WTC11 (cell line): ENCODE data around the gene H6PD. TPM values are rescaled to one million over a fixed set of nuclear protein-coding genes. Genes with fewer than 3 reads are reported as not detected.

Experiments used
- ATAC-seq: fragments of 200-7000 bp; cut with Tn5 transposase; 2 replicates; pipeline ENCODE4 v1.10.0; 2021; ENCODE audit warnings: mild to moderate bottlenecking, moderate library complexity
- CTCF ChIA-PET: fragments of 300-600 bp; sonication (Branson Sonifier 250); formaldehyde crosslinking; loops from one replicate; lab custom pipeline; 2021; ENCODE audit warnings: antibody characterized with exemption; lab: Charles Lee
- POLR2A ChIA-PET: fragments of 350-600 bp; sonication (Branson Sonifier 250); formaldehyde crosslinking; loops from one replicate; lab custom pipeline; 2021; ENCODE audit warnings: antibody characterized with exemption; lab: Charles Lee
- DNase-seq: peaks from one replicate; pipeline ENCODE4 v3.0.0; 2021; ENCODE audit warnings: low spot score
- H3K27ac Mint-ChIP-seq: 2 replicates; pipeline ENCODE4 v1.8.0; 2021; ENCODE audit warnings: mixed read lengths
- H3K27me3 Mint-ChIP-seq: 2 replicates; pipeline ENCODE4 v1.8.0; 2021; ENCODE audit warnings: low read depth, mild to moderate bottlenecking, moderate library complexity, mixed read lengths
- H3K36me3 Mint-ChIP-seq: 2 replicates; pipeline ENCODE4 v1.8.0; 2021; ENCODE audit warnings: mixed read lengths
- H3K4me1 Mint-ChIP-seq: 2 replicates; pipeline ENCODE4 v1.8.0; 2022; ENCODE audit warnings: mixed read lengths
- H3K4me3 Mint-ChIP-seq: 2 replicates; pipeline ENCODE4 v1.8.0; 2021; ENCODE audit warnings: mild to moderate bottlenecking, moderate library complexity, mixed read lengths
- H3K9me3 Mint-ChIP-seq: 2 replicates; pipeline ENCODE4 v1.8.0; 2021; ENCODE audit warnings: mixed read lengths
- ARID4B ChIP-seq: sonication (generic); formaldehyde crosslinking; IDR thresholded peaks from 2 replicates; pipeline ENCODE4 v1.8.0; 2023; ENCODE audit warnings: missing genetic modification reagents, mild to moderate bottlenecking, borderline replicate concordance
- ATF6 ChIP-seq: sonication (generic); formaldehyde crosslinking; IDR thresholded peaks from 2 replicates; pipeline ENCODE4 v1.8.1; 2023; ENCODE audit warnings: mild to moderate bottlenecking, missing genetic modification reagents
- E2F1 ChIP-seq: sonication (generic); formaldehyde crosslinking; IDR thresholded peaks from 2 replicates; pipeline ENCODE4 v1.8.0; 2022; ENCODE audit warnings: mild to moderate bottlenecking, missing genetic modification reagents
- E2F4 ChIP-seq: sonication (generic); formaldehyde crosslinking; IDR thresholded peaks from 2 replicates; pipeline ENCODE4 v1.8.1; 2022; ENCODE audit warnings: low read depth, mild to moderate bottlenecking, moderate library complexity, missing genetic modification reagents, borderline replicate concordance
- E2F5 ChIP-seq: sonication (generic); formaldehyde crosslinking; IDR thresholded peaks from 2 replicates; pipeline ENCODE4 v1.8.1; 2022; ENCODE audit warnings: mild to moderate bottlenecking, moderate library complexity, missing genetic modification reagents
- FOXK1 ChIP-seq: sonication (generic); formaldehyde crosslinking; IDR thresholded peaks from 2 replicates; pipeline ENCODE4 v1.8.0; 2022; ENCODE audit warnings: mild to moderate bottlenecking, moderate library complexity, missing genetic modification reagents
- FOXP4 ChIP-seq: sonication (generic); formaldehyde crosslinking; IDR thresholded peaks from 2 replicates; pipeline ENCODE4 v1.8.0; 2022; ENCODE audit warnings: mild to moderate bottlenecking, missing genetic modification reagents
- GTF2I ChIP-seq: fragments of 250-450 bp; sonication (Bioruptor Pico); conservative IDR thresholded peaks from 2 replicates; pipeline ENCODE4 v1.4.0; 2021; ENCODE audit warnings: mild to moderate bottlenecking
- JAZF1 ChIP-seq: fragments of 250-450 bp; sonication (Bioruptor Pico); IDR thresholded peaks from 2 replicates; pipeline ENCODE4 v1.9.0; 2021; ENCODE audit warnings: moderate library complexity, mild to moderate bottlenecking, inconsistent platforms
- NFYB ChIP-seq: sonication (generic); formaldehyde crosslinking; conservative IDR thresholded peaks from 2 replicates; pipeline ENCODE4 v1.8.0; 2022; ENCODE audit warnings: low read depth, missing genetic modification reagents
- TEAD1 ChIP-seq: sonication (generic); formaldehyde crosslinking; IDR thresholded peaks from 2 replicates; pipeline ENCODE4 v1.8.0; 2022; ENCODE audit warnings: mild to moderate bottlenecking, missing genetic modification reagents
- ZMAT4 ChIP-seq: fragments of 250-450 bp; sonication (Bioruptor Pico); IDR thresholded peaks from 2 replicates; pipeline ENCODE4 v1.9.0; 2021; ENCODE audit warnings: mild to moderate bottlenecking
- ZNF138 ChIP-seq: sonication (generic); formaldehyde crosslinking; conservative IDR thresholded peaks from 2 replicates; pipeline ENCODE4 v1.8.1; 2022; ENCODE audit warnings: mild to moderate bottlenecking, moderate library complexity, missing genetic modification reagents
- ZNF281 ChIP-seq: sonication (generic); formaldehyde crosslinking; IDR thresholded peaks from 2 replicates; pipeline ENCODE4 v1.8.0; 2023; ENCODE audit warnings: mild to moderate bottlenecking, missing genetic modification reagents
- ZNF425 ChIP-seq: fragments of 250-450 bp; sonication (Bioruptor Pico); conservative IDR thresholded peaks from 2 replicates; pipeline ENCODE4 v1.9.0; 2021; ENCODE audit warnings: mild to moderate bottlenecking
- ZNF512 ChIP-seq: sonication (generic); formaldehyde crosslinking; IDR thresholded peaks from 2 replicates; pipeline ENCODE4 v1.8.1; 2022; ENCODE audit warnings: missing genetic modification reagents, borderline replicate concordance
- total RNA-seq: library from RNA; stranded (reverse); gene quantifications from 3 replicates; pipeline ENCODE4 v1.2.3, GENCODE V29; 2021

Gene H6PD
- total RNA-seq, 1 experiment from 2014 or later, result 7.4 TPM

GRCh38 chr1:9207715-9208114 lies 26.9 kb upstream of the H6PD start:
- ATAC-seq (no peak), DNase-seq (no peak)
- ChIA-PET CTCF (no interaction called here), POLR2A (no interaction called here)
- H3K4me3 Mint-ChIP-seq, result no peak overlapping the region
- no peak overlapping the region for H3K27ac Mint-ChIP-seq
- H3K36me3 Mint-ChIP-seq, result no peaks in the 10 kb centered on the region
- peaks cover 21% of the 10 kb centered on the region for H3K27me3 Mint-ChIP-seq
- TF ChIP-seq GTF2I (CRISPR knock-in tag) (no peak), JAZF1 (CRISPR knock-in tag) (no peak), ZNF512 (CRISPR knock-in tag) (no peak), TEAD1 (CRISPR knock-in tag) (no peak), ARID4B (CRISPR knock-in tag) (no peak), E2F1 (CRISPR knock-in tag) (no peak), ZNF281 (CRISPR knock-in tag) (no peak), FOXK1 (CRISPR knock-in tag) (no peak), ATF6 (CRISPR knock-in tag) (no peak), E2F5 (CRISPR knock-in tag) (no peak), E2F4 (CRISPR knock-in tag) (no peak), ZNF425 (CRISPR knock-in tag) (no peak), ZMAT4 (CRISPR knock-in tag) (no peak), NFYB (CRISPR knock-in tag) (no peak), ZNF138 (CRISPR knock-in tag) (no peak), FOXP4 (CRISPR knock-in tag) (no peak)
- H3K9me3 Mint-ChIP-seq, result no peaks in the 10 kb centered on the region
- peaks cover 5% of the 10 kb centered on the region for H3K4me1 Mint-ChIP-seq
